AG09309 (cell line): Measurements from ENCODE around the gene ROR1.

Source experiments
- DNase-seq: peaks from one replicate; pipeline ENCODE4 v3.0.0-alpha.2; 2010; ENCODE audit warnings: low read depth
- H3K4me3 ChIP-seq: 2 replicates; pipeline ENCODE4 v1.5.1; 2011; ENCODE audit warnings: mild to moderate bottlenecking, low read depth, low read length, moderate library complexity; ENCODE audit not compliant: control insufficient read depth
- TF ChIP-seq, protein P1 (sequence below): IDR thresholded peaks from 2 replicates; pipeline ENCODE4 v1.5.1; 2011; ENCODE audit warnings: mild to moderate bottlenecking, low read depth, low read length, inconsistent platforms; ENCODE audit not compliant: insufficient read depth, control insufficient read depth; ENCODE audit errors: missing control alignments

ROR1 gene

DNA sequence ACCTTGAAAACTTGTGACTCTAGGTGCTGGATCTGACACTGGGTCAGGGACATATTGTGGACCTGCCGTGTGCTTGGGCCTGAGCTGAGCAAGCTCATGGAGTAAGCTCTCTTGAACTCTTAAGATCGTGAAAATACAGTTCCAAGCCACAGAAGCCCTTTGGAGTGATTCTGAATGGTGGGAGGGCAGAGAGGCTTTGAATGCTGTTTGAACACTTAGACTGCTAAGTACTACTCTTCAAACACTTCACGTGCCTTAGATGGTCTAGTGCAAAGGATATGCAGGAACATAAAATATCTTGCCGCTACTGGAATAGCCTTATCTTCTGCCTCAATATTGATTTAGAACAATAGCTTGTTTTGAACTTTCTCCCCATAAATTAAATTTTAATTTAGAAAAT, 21.6 kb downstream of the ROR1 start:
- DNase-seq = no peak
- TF ChIP-seq, protein P1, sequence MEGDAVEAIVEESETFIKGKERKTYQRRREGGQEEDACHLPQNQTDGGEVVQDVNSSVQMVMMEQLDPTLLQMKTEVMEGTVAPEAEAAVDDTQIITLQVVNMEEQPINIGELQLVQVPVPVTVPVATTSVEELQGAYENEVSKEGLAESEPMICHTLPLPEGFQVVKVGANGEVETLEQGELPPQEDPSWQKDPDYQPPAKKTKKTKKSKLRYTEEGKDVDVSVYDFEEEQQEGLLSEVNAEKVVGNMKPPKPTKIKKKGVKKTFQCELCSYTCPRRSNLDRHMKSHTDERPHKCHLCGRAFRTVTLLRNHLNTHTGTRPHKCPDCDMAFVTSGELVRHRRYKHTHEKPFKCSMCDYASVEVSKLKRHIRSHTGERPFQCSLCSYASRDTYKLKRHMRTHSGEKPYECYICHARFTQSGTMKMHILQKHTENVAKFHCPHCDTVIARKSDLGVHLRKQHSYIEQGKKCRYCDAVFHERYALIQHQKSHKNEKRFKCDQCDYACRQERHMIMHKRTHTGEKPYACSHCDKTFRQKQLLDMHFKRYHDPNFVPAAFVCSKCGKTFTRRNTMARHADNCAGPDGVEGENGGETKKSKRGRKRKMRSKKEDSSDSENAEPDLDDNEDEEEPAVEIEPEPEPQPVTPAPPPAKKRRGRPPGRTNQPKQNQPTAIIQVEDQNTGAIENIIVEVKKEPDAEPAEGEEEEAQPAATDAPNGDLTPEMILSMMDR = no peak
- H3K4me3 ChIP-seq = no peak overlapping the region

DNA sequence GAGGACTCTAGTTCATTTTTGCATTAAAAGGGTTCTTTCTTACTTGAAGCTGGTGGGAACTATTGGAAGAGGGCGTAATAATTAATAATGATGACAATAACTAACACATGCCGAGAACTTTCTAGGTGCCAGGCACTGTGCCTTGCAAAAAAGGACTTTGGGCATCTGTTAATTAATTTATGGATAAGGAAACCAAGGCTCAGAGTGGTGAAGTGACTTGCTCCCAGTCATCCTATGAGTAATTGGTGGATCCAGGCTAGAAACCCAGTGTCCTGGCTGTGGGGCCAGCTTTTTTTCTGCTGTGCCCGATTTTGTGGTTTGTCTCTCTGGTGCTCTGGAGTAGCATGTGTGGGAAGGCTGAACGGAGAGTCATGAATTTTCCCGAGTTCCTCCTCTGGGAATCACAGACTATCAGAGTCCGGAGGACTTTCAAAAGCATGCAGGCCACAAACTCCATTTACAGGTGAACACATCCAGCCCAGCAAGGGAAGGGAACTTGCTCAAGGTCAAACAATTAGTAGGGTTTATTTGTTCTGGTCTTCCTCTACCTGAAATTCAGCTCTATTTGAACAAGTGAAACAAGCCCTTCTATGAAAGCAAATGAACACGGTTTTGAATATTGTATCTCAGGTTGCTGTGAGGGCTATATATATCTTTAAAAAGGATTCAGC, 23.4 kb downstream of the ROR1 start:
- TF ChIP-seq, protein P1 = no peak
- DNase-seq = no peak
- H3K4me3 ChIP-seq = no peak overlapping the region

DNA sequence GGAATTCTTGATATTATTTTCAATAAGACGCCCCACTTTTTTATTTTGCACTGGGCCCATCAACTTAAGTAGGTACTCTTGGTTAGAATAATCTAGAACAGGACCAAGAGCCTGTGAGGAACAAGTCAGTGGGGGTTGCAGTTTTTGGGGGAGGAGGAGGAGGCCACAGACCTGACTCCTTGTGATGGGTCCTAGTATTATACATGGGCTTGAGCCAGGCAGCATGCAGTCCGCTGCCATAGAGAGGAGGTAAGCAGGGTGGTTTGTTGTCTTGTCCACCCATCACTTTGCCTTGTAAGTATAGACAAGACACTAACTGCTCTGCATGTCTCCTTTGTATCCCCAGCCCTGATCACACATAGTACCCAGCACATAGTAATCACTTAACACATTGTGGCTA, 24.5 kb downstream of the ROR1 start:
- no peak overlapping the region for H3K4me3 ChIP-seq
- TF ChIP-seq, protein P1 = no peak
- no peak for DNase-seq

DNA sequence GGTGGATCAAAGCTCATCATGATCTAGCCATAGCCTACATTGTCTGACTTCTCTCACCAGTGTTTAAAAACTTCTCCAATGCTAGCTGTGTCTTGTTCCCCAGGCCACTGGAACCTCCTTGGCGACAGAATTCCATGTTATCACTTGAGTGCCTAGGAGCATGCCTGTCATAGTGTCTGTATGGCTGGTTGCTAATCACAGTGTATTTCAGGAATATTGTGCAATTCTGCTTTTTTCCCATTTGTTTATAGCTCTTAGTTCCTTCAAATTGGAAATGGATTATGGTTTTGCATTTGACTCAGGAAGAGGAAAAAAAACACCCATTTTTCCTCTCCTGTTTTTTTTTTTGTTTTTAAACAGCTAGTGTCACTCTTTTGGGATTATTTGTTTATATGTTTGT, 25.5 kb downstream of the ROR1 start:
- no peak overlapping the region for H3K4me3 ChIP-seq
- TF ChIP-seq, protein P1 = no peak
- DNase-seq = no peak

DNA sequence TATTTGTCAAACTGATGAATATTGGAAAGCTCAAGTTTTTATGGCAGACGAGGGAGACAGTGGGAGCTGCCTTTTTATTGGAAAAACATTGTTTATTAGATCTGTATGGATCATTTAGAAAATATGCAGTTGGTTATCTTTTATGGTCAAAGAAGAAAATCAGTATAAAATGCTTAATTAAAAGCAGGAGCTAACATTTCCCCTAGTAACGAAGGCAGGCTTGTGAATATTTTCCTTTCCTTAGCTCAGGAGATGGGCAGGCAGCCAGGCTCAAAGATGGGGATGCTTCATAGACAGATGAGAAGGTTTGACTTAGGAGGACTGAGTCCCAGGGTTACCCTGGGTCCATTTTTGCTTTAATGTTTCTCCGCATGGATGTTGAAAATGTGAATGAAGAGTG, 26.0 kb downstream of the ROR1 start:
- peak; percentile 79 for DNase-seq
- no peak overlapping the region for H3K4me3 ChIP-seq
- TF ChIP-seq, protein P1 = no peak

DNA sequence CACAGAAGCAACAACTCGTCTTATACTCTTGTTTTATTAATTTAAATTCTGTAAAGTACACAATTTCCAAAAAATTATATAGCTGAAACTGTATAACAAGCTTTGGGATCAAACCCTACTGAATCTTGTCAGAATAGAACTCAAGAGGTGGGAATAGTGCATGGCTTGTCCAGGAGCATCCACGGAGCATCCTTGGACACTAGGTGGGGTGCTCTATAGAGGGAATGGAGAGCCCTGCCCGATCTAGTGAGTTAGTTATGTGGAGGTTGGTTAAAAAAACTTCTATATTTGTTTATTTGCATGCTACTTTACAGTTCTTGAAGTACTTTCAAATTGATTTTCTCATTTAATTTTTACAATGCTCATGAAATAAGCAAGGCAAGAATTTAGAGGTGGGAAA, 28.3 kb downstream of the ROR1 start:
- H3K4me3 ChIP-seq = no peak overlapping the region
- no peak for DNase-seq

More for the DNA sequence above, 28.3 kb downstream of the ROR1 start:
- TF ChIP-seq, protein P1 = no peak
